Naive thymus-derived CD4-positive, alpha-beta T cell (primary cell): ENCODE data around the gene HSCB. TPM values are rescaled to one million over a fixed set of nuclear protein-coding genes. Genes with fewer than 3 reads are reported as not detected.
"Not testable (repeated sequence)": the region's sequence is repeated elsewhere in the genome, so short reads cannot be mapped to it uniquely, and the experiment has no call there.

ENCODE experiments used
- ATAC-seq: fragments of 150-1000 bp; cut with Tn5 transposase; 2 replicates; pipeline ENCODE4 v1.10.0; 2021; ENCODE audit warnings: mild to moderate bottlenecking, moderate library complexity
- CTCF ChIA-PET: fragments of 350-600 bp; sonication (Branson Sonifier 250); formaldehyde crosslinking; loops from one replicate; lab custom pipeline; 2021; ENCODE audit warnings: antibody characterized with exemption; lab: Charles Lee
- POLR2A ChIA-PET: fragments of 350-600 bp; sonication (Branson Sonifier 250); formaldehyde crosslinking; loops from one replicate; lab custom pipeline; 2021; ENCODE audit warnings: antibody characterized with exemption, inconsistent platforms; lab: Charles Lee
- DNase-seq, 9 donors: peaks; one replicate each; pipeline versions ENCODE4 v3.0.0 to v3.0.0-alpha.2; 2020 to 2022; ENCODE audit warnings: mixed read lengths in 1 of 9
- H3K27ac ChIP-seq: one replicate; pipeline ENCODE4 v1.7.0; 2013; ENCODE audit warnings: mild to moderate bottlenecking, low read depth, low read length, moderate library complexity
- H3K27me3 ChIP-seq, 2 donors: one replicate each; pipeline ENCODE4 v1.7.0; 2013; ENCODE audit warnings: low read length in 2 of 2, mild to moderate bottlenecking in 2 of 2, moderate library complexity in 2 of 2; ENCODE audit not compliant: control insufficient read depth in 2 of 2, insufficient read depth in 2 of 2
- H3K36me3 ChIP-seq, 3 experiments: 1 replicate in 2 of 3; 2 replicates in 1 of 3; pipeline ENCODE4 v1.7.0; 2013; ENCODE audit warnings: low read length in 3 of 3, mild to moderate bottlenecking in 3 of 3, moderate library complexity in 1 of 3; ENCODE audit not compliant: insufficient read depth in 3 of 3, control insufficient read depth in 2 of 3
- H3K4me1 ChIP-seq, 2 donors: one replicate each; pipeline ENCODE4 v1.7.0; 2013; ENCODE audit warnings: low read length in 2 of 2, mild to moderate bottlenecking in 2 of 2, moderate library complexity in 1 of 2; ENCODE audit not compliant: control insufficient read depth in 2 of 2, insufficient read depth in 2 of 2
- H3K4me3 ChIP-seq: 2 replicates; pipeline ENCODE4 v1.7.0; 2013; ENCODE audit warnings: mild to moderate bottlenecking, low read length
- H3K9me3 ChIP-seq, 3 experiments: 1 replicate in 2 of 3; 2 replicates in 1 of 3; pipeline ENCODE4 v1.7.0; 2013; ENCODE audit warnings: low read length in 3 of 3; ENCODE audit not compliant: control insufficient read depth in 2 of 3
- H3K27ac Mint-ChIP-seq, 9 donors: one replicate each; pipeline ENCODE4 v1.8.0; 2020 to 2022; ENCODE audit warnings: mixed read lengths in 9 of 9, mild to moderate bottlenecking in 8 of 9, moderate library complexity in 5 of 9, inconsistent platforms in 2 of 9
- H3K27me3 Mint-ChIP-seq, 5 donors: one replicate each; pipeline ENCODE4 v1.8.0; 2021 to 2022; ENCODE audit warnings: mixed read lengths in 5 of 5, mild to moderate bottlenecking in 1 of 5
- H3K36me3 Mint-ChIP-seq, 5 donors: one replicate each; pipeline ENCODE4 v1.8.0; 2020 to 2022; ENCODE audit warnings: mixed read lengths in 5 of 5, mild to moderate bottlenecking in 3 of 5, inconsistent platforms in 1 of 5
- H3K4me1 Mint-ChIP-seq, 7 donors: one replicate each; pipeline ENCODE4 v1.8.0; 2020 to 2022; ENCODE audit warnings: mixed read lengths in 7 of 7, mild to moderate bottlenecking in 3 of 7, inconsistent platforms in 1 of 7
- H3K4me3 Mint-ChIP-seq, 10 donors: one replicate each; pipeline ENCODE4 v1.8.0; 2020 to 2022; ENCODE audit warnings: mild to moderate bottlenecking in 10 of 10, mixed read lengths in 10 of 10, moderate library complexity in 6 of 10, inconsistent platforms in 2 of 10
- H3K9me3 Mint-ChIP-seq, 11 donors: one replicate each; pipeline ENCODE4 v1.8.0; 2020 to 2022; ENCODE audit warnings: mixed read lengths in 11 of 11, mild to moderate bottlenecking in 4 of 11, inconsistent platforms in 1 of 11, moderate library complexity in 1 of 11
- intact Hi-C, 2 donors: fragments of 100-400 bp; cut with micrococcal nuclease; formaldehyde crosslinking; loops; one replicate each; pipeline ENCODE4 v1.15.1; 2023
- polyA plus RNA-seq, 2 donors: library from polyadenylated mRNA; unstranded; fragments of 300-500 nt; fragmentation: Illumina TruSeq; gene quantifications; one replicate each; pipeline ENCODE4 v1.2.3, GENCODE V29; 2021
- total RNA-seq, 6 experiments: library from RNA in 5 of 6; stranded (reverse) in 5 of 6; gene quantifications; 1 replicate in 5 of 6; 2 replicates in 1 of 6; pipeline ENCODE4 v1.2.3 and lab custom pipeline; 2021 to 2026

The HSCB gene
- total and polyA plus RNA-seq, 7 experiments from 2014 or later, result 6.7 to 10.9 (median 8.9) TPM

DNA sequence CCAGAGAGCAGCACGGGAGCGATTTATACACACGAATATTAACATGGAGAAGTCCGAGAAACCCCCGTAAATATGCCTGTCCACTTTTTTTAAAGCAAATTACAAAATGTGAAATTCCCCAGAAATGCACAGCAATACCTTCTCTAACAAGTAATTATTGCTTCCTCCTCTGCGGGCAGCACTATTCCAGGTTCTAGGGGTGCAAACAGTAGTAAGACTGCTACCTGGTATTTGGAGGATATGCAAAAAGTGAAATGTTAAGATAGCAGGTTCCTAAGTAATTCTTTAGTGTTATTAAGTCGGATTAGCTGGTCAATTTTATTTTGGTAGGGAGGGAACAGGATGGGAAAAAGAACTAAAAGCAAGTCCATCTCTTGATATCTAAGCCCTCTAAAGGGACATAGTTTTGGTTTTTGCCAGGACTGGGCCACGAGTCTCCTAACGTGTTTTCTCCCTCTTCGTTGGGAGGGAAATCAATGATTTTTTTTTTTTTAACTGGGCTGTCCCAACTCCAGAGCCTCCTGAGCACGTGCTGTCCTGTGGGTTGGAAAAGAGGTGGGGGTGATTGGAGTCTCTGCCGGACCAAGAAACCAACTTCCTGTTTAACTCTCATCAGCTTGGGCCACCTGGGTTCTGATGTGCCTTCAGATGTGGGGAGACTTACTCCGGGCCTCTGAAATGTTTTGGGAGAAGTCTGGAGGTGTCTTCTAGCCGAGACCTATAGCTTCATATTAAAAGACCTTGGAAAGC, 60.2 kb downstream of the HSCB start:
- H3K4me3 Mint-ChIP-seq, result peak overlapping the region; percentile 86 to 96 (median 93)
- Histone ChIP-seq H3K27me3 (no peaks in the 10 kb centered on the region), H3K27ac (peak overlapping the region; percentile 99), H3K4me3 (peak overlapping the region; percentile 40), H3K9me3 (no peaks in the 10 kb centered on the region), H3K36me3 (peaks cover 0 to 15% (median 4%) of the 10 kb centered on the region in 3 experiments), H3K4me1 (peaks cover 14 to 31% of the 10 kb centered on the region in 2 donors)
- ChIA-PET CTCF (interaction anchor here (0.6 to 4.4 kb wide), 7 partner anchors 8 to 353 kb away, joined by 3 to 26 read pairs (median 5); no protein-coding TSS in a partner anchor), POLR2A (interaction anchor here (0.6 to 7.8 kb wide), 7 partner anchors 11 to 724 kb away, joined by 3 to 194 read pairs (median 46); partner anchors contain the start of gene CCDC117)
- peaks cover 0 to 6% (median 0%) of the 10 kb centered on the region in 11 donors for H3K9me3 Mint-ChIP-seq
- H3K36me3 Mint-ChIP-seq, result peaks cover 6 to 43% (median 16%) of the 10 kb centered on the region in 5 donors
- intact Hi-C loops, result loop anchor here in 1 of 2 donors (1.0 to 10.0 kb wide), 5 partner anchors 21 to 885 kb away; partner anchors contain the start of genes PITPNB, TTC28 and ZNRF3
- H3K4me1 Mint-ChIP-seq, result peaks cover 22 to 58% (median 41%) of the 10 kb centered on the region in 7 donors
- DNase-seq (peak in 1 of 9 donors; percentile 34), ATAC-seq (no peak)
- H3K27ac Mint-ChIP-seq, result peak overlapping the region; percentile 83 to 99 (median 92)
- no peaks in the 10 kb centered on the region for H3K27me3 Mint-ChIP-seq

- Mint-ChIP-seq H3K4me3 (peak overlapping the region; percentile 86 to 96 (median 93)), H3K4me1 (peaks cover 20 to 55% (median 38%) of the 10 kb centered on the region in 7 donors), H3K9me3 (peaks cover 0 to 6% (median 0%) of the 10 kb centered on the region in 11 donors), H3K36me3 (peaks cover 6 to 39% (median 14%) of the 10 kb centered on the region in 5 donors), H3K27me3 (no peaks in the 10 kb centered on the region), H3K27ac (peak overlapping the region; percentile 83 to 99 (median 92))
- DNase-seq (peak in 6 of 9 donors; percentile 18 to 48 (median 32)), ATAC-seq (no peak)
- Histone ChIP-seq H3K9me3 (no peaks in the 10 kb centered on the region), H3K4me1 (peaks cover 14 to 26% of the 10 kb centered on the region in 2 donors), H3K4me3 (peak overlapping the region; percentile 40), H3K27ac (peak overlapping the region; percentile 99), H3K27me3 (no peaks in the 10 kb centered on the region), H3K36me3 (peaks cover 0 to 11% (median 0%) of the 10 kb centered on the region in 3 experiments)
- ChIA-PET POLR2A (interaction anchor here (1.4 to 7.8 kb wide), 6 partner anchors 8 to 29 kb away, joined by 4 to 194 read pairs (median 55); partner anchors contain the start of gene CCDC117), CTCF (interaction anchor here (0.6 to 4.4 kb wide), 8 partner anchors 8 to 353 kb away, joined by 3 to 26 read pairs (median 4); no protein-coding TSS in a partner anchor)
- intact Hi-C loops, result loop anchor here in 1 of 2 donors (1.0 to 10.0 kb wide), 4 partner anchors 21 to 885 kb away; partner anchors contain the start of genes PITPNB and TTC28
These were observed 60.8 kb downstream of the HSCB start for GRCh38 chr22:28802595-28803123.

- H3K27me3 Mint-ChIP-seq, H3K27ac ChIP-seq, H3K9me3 ChIP-seq, H3K9me3 Mint-ChIP-seq, DNase-seq, H3K4me3 ChIP-seq, H3K4me3 Mint-ChIP-seq, H3K27me3 ChIP-seq, ATAC-seq, H3K36me3 ChIP-seq: not testable (repeated sequence)
- Mint-ChIP-seq H3K4me1 (peaks cover 29 to 63% (median 45%) of the 10 kb centered on the region in 7 donors), H3K36me3 (peaks cover 0 to 33% (median 12%) of the 10 kb centered on the region in 5 donors), H3K27ac (peak overlapping the region in 5 of 9 donors; percentile 1 to 71 (median 40))
- peaks cover 30 to 33% of the 10 kb centered on the region in 2 donors for H3K4me1 ChIP-seq
- ChIA-PET CTCF (interaction anchor here (1.2 kb wide), 1 partner anchor 23 kb away, joined by 3 read pairs; no protein-coding TSS in a partner anchor), POLR2A (interaction anchor here (7.4 kb wide), 1 partner anchor 16 kb away, joined by 105 read pairs; no protein-coding TSS in a partner anchor)
- intact Hi-C loops, result loop anchor here in 1 of 2 donors (10.0 kb wide), 1 partner anchor 131 kb away; the partner anchor contains the start of gene TTC28
These were observed 63.6 kb downstream of the HSCB start for GRCh38 chr22:28805426-28805825.

Other genes starting within 250 kb of the HSCB start
- gene TTC28, start 62.2 kb upstream of the HSCB start, total RNA-seq, result 1 to 10 TPM; 2.4 to 8.3 (median 5.1) TPM
- 1 to 10 TPM in 1 of 2 donors, under 1 TPM in 1; 0.50 to 2.1 TPM for gene TTC28, start 62.2 kb upstream of the HSCB start, polyA plus RNA-seq
- gene CHEK2, start 219 bp upstream of the HSCB start, total RNA-seq, result 10 to 100 TPM in 3 of 5 experiments, 1 to 10 TPM in 2; 8.4 to 36.7 (median 10.6) TPM
- 10 to 100 TPM in 1 of 2 donors, 1 to 10 TPM in 1; 7.0 to 11.5 TPM for gene CHEK2, start 219 bp upstream of the HSCB start, polyA plus RNA-seq
- 10 to 100 TPM; 13.5 to 33.5 (median 21.2) TPM for gene CCDC117, start 30.7 kb downstream of the HSCB start, total RNA-seq
- gene CCDC117, start 30.7 kb downstream of the HSCB start, polyA plus RNA-seq, result 10 to 100 TPM in 1 of 2 donors, 1 to 10 TPM in 1; 8.7 to 12.6 TPM
- gene XBP1, start 58.5 kb downstream of the HSCB start, total RNA-seq, result 100 to 1,000 TPM; 120 to 293 (median 144) TPM
- gene XBP1, start 58.5 kb downstream of the HSCB start, polyA plus RNA-seq, result 100 to 1,000 TPM; 250 to 417 TPM
- under 1 TPM; 0.59 to 0.98 (median 0.70) TPM for gene ZNRF3, start 141.5 kb downstream of the HSCB start, total RNA-seq
- gene ZNRF3, start 141.5 kb downstream of the HSCB start, polyA plus RNA-seq, result under 1 TPM; 0.22 to 0.62 TPM